HL-60 (cell line): ENCODE results near the gene KAT6B.
"Not testable (repeated sequence)": the region's sequence is repeated elsewhere in the genome, so short reads cannot be mapped to it uniquely, and the experiment has no call there.

Experiments
- DNase-seq, 2 experiments: peaks; one replicate each; pipeline ENCODE4 v3.0.0-alpha.2; 2010 to 2020; ENCODE audit warnings: low read depth in 1 of 2, low spot score in 1 of 2
- H3K27ac ChIP-seq: fragments of 250-450 bp; sonication (Bioruptor Pico); replicated peaks from 2 replicates; pipeline ENCODE4 v1.5.1; 2020; ENCODE audit warnings: mild to moderate bottlenecking, moderate library complexity
- H3K27me3 ChIP-seq: fragments of 250-450 bp; sonication (Bioruptor Pico); 2 replicates; pipeline ENCODE4 v1.5.1; 2021; ENCODE audit warnings: mild to moderate bottlenecking, moderate library complexity; ENCODE audit not compliant: insufficient read depth, poor library complexity, severe bottlenecking
- H3K4me3 ChIP-seq: replicated peaks from 2 replicates; pipeline ENCODE4 v1.5.1; 2011; ENCODE audit warnings: mild to moderate bottlenecking, control low read depth, low read length; ENCODE audit not compliant: insufficient read depth
- GABPA ChIP-seq: IDR thresholded peaks from 2 replicates; pipeline ENCODE4 v1.6.1; 2012; ENCODE audit warnings: low read depth
- POLR2AphosphoS5 ChIP-seq: IDR thresholded peaks from 2 replicates; pipeline ENCODE4 v1.6.1; 2012; ENCODE audit warnings: low read depth
- SPI1 ChIP-seq: IDR thresholded peaks from 2 replicates; pipeline ENCODE4 v1.6.1; 2012; ENCODE audit warnings: low read depth, mild to moderate bottlenecking, borderline replicate concordance
- TF ChIP-seq, protein P1 (sequence below): IDR thresholded peaks from 2 replicates; pipeline ENCODE4 v1.6.1; 2012; ENCODE audit warnings: low read depth; ENCODE audit not compliant: insufficient replicate concordance
- TF ChIP-seq, protein P2 (sequence below): IDR thresholded peaks from one replicate; pipeline ENCODE4 v1.5.1; 2011; ENCODE audit warnings: low read length, control low read depth, inconsistent platforms; ENCODE audit not compliant: insufficient read depth

KAT6B gene

DNA sequence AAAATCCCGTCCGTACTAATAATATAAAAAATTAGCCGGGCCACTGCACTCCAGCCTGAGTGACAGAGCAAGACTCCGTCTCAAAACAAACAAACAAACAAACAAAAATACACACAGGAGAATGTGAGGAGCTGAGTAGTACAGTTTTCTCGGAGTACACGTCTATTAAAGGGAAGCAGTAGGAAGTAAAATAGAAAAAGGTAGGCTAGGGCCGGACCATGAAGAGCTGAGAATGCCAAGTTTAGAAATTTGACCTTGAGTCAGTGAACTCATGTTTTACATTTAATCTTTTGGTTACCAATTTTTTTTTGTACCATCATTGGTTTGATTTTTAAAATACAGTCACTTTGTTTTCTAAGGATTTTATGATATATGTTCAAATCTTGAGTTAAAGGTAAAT, 64.1 kb downstream of the KAT6B start:
- Histone ChIP-seq H3K27ac (no peak overlapping the region), H3K4me3 (no peak overlapping the region), H3K27me3 (no peaks in the 10 kb centered on the region)
- DNase-seq, result no peak
- no peak for TF ChIP-seq POLR2AphosphoS5
- TF ChIP-seq, protein P1, sequence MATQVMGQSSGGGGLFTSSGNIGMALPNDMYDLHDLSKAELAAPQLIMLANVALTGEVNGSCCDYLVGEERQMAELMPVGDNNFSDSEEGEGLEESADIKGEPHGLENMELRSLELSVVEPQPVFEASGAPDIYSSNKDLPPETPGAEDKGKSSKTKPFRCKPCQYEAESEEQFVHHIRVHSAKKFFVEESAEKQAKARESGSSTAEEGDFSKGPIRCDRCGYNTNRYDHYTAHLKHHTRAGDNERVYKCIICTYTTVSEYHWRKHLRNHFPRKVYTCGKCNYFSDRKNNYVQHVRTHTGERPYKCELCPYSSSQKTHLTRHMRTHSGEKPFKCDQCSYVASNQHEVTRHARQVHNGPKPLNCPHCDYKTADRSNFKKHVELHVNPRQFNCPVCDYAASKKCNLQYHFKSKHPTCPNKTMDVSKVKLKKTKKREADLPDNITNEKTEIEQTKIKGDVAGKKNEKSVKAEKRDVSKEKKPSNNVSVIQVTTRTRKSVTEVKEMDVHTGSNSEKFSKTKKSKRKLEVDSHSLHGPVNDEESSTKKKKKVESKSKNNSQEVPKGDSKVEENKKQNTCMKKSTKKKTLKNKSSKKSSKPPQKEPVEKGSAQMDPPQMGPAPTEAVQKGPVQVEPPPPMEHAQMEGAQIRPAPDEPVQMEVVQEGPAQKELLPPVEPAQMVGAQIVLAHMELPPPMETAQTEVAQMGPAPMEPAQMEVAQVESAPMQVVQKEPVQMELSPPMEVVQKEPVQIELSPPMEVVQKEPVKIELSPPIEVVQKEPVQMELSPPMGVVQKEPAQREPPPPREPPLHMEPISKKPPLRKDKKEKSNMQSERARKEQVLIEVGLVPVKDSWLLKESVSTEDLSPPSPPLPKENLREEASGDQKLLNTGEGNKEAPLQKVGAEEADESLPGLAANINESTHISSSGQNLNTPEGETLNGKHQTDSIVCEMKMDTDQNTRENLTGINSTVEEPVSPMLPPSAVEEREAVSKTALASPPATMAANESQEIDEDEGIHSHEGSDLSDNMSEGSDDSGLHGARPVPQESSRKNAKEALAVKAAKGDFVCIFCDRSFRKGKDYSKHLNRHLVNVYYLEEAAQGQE, result no peak
- TF ChIP-seq, protein P2, sequence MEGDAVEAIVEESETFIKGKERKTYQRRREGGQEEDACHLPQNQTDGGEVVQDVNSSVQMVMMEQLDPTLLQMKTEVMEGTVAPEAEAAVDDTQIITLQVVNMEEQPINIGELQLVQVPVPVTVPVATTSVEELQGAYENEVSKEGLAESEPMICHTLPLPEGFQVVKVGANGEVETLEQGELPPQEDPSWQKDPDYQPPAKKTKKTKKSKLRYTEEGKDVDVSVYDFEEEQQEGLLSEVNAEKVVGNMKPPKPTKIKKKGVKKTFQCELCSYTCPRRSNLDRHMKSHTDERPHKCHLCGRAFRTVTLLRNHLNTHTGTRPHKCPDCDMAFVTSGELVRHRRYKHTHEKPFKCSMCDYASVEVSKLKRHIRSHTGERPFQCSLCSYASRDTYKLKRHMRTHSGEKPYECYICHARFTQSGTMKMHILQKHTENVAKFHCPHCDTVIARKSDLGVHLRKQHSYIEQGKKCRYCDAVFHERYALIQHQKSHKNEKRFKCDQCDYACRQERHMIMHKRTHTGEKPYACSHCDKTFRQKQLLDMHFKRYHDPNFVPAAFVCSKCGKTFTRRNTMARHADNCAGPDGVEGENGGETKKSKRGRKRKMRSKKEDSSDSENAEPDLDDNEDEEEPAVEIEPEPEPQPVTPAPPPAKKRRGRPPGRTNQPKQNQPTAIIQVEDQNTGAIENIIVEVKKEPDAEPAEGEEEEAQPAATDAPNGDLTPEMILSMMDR, result no peak
- no peak for TF ChIP-seq GABPA
- TF ChIP-seq SPI1, result no peak

DNA sequence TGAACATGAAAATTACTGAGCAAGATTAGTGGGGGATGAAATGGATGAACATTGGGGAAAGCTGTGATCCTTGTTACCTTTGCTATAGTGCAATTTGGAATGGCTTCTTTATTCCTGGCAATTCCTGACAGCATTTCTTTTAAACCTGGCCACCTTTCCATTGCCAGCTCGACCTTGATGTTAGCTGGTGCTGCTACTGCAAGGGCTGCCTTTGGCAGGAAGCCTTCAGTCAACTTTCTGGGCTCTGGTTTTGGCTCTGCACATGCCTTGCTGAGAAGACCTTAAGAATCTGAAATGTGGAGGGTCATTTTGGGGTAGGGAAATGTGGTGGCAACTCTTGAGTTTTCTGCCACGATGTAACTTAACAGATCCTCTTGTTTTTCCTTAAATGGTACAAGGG, 64.7 kb downstream of the KAT6B start:
- TF ChIP-seq, protein P2, result no peak
- TF ChIP-seq SPI1 (no peak), POLR2AphosphoS5 (no peak), GABPA (no peak)
- TF ChIP-seq, protein P1, result no peak

DNA sequence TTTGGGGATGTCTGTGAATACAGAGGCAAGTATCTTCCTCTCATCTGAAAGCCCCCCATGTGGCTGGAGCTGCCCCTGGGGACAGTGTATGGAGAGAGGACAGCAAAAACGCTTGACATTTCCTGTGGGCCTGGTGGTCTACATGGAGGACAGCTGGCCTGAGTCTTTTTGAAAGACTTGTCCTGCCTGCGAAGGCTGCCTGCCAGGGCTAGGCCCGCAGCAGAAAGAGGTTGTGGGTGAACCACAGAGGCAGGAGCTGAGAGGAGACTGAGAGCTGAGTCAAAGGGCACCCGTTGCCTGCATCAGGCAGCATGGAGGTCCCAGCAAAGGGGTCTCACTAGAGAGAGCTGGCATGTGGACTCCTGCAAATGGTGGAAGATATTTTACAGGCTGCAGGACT, 66.4 kb downstream of the KAT6B start:
- no peaks in the 10 kb centered on the region for H3K27me3 ChIP-seq
- TF ChIP-seq, protein P1, result no peak
- TF ChIP-seq GABPA (no peak), SPI1 (no peak), POLR2AphosphoS5 (no peak)
- TF ChIP-seq, protein P2, result no peak
- H3K4me3 ChIP-seq, result no peak overlapping the region
- no peak for DNase-seq
- H3K27ac ChIP-seq, result no peak overlapping the region

More for the DNA sequence above, 64.7 kb downstream of the KAT6B start:
- no peak for DNase-seq
- H3K27me3 ChIP-seq, result no peaks in the 10 kb centered on the region
- H3K4me3 ChIP-seq, result no peak overlapping the region
- no peak overlapping the region for H3K27ac ChIP-seq

GRCh38 chr10:74893329-74893728, 66.9 kb downstream of the KAT6B start:
- H3K27me3 ChIP-seq, DNase-seq, H3K27ac ChIP-seq, H3K4me3 ChIP-seq: not testable (repeated sequence)
